Heart left ventricle (tissue), 16 donors: ENCODE measurements around the gene ARL11. TPM values are rescaled to one million over a fixed set of nuclear protein-coding genes. Genes with fewer than 3 reads are reported as not detected.
"Not testable (repeated sequence)": the region's sequence is repeated elsewhere in the genome, so short reads cannot be mapped to it uniquely, and the experiment has no call there.

Experiments
- ATAC-seq, 4 donors: fragments of 200-7000 bp; cut with Tn5 transposase; one replicate each; pipeline ENCODE4 v1.9.1; 2020 to 2022; ENCODE audit warnings: moderate library complexity in 4 of 4, mild to moderate bottlenecking in 3 of 4, moderate number of reproducible peaks in 1 of 4
- DNase-seq, 5 donors: peaks; one replicate each; pipeline ENCODE4 v3.0.0-alpha.2; 2020
- H3K27ac ChIP-seq, 12 donors: fragments of 200-600 bp; sonication (generic) in 4 of 12; one replicate each; pipeline versions ENCODE4 v1.5.0 to v1.8.0; 2016 to 2022; ENCODE audit warnings: mild to moderate bottlenecking in 2 of 12
- H3K27me3 ChIP-seq, 9 donors: fragments of 200-600 bp; sonication (generic) in 2 of 9; one replicate each; pipeline versions ENCODE4 v1.5.1 to v1.8.0; 2016 to 2022; ENCODE audit warnings: mild to moderate bottlenecking in 3 of 9
- H3K36me3 ChIP-seq, 9 donors: fragments of 200-600 bp; sonication (generic) in 2 of 9; one replicate each; pipeline versions ENCODE4 v1.5.0 to v1.8.0; 2018 to 2022; ENCODE audit warnings: mild to moderate bottlenecking in 2 of 9
- H3K4me1 ChIP-seq, 12 donors: fragments of 200-600 bp; sonication (generic) in 4 of 12; one replicate each; pipeline versions ENCODE4 v1.5.0 to v1.8.0; 2016 to 2022; ENCODE audit warnings: mild to moderate bottlenecking in 3 of 12
- H3K4me3 ChIP-seq, 12 donors: fragments of 200-600 bp; sonication (generic) in 4 of 12; one replicate each; pipeline versions ENCODE4 v1.5.0 to v1.8.0; 2017 to 2022; ENCODE audit warnings: mild to moderate bottlenecking in 9 of 12, moderate library complexity in 4 of 12
- H3K9me3 ChIP-seq, 12 donors: fragments of 200-600 bp; sonication (generic) in 4 of 12; one replicate each; pipeline versions ENCODE4 v1.5.0 to v1.8.0; 2016 to 2022; ENCODE audit warnings: mild to moderate bottlenecking in 1 of 12
- POLR2A ChIP-seq, 2 donors: fragments of 450-650 bp; IDR thresholded peaks; one replicate each; pipeline ENCODE4 v1.6.1; 2017; ENCODE audit warnings: antibody characterized with exemption in 2 of 2, mild to moderate bottlenecking in 2 of 2, moderate library complexity in 2 of 2
- WGBS, 4 donors: extraction: QIAGEN DNeasy Blood & Tissue Kit in 2 of 4; methylation state at CpG; one replicate each; pipeline versions ENCODE4 v1.1.5 to v1.1.7; 2013 to 2018; 5-methylcytosine and 5-hydroxymethylcytosine counted together
- intact Hi-C, 10 donors: fragments of 100-400 bp; cut with DNase I; formaldehyde crosslinking; loops; one replicate each; pipeline versions ENCODE4 v1.11.1 to v1.14.2; 2022
- polyA plus RNA-seq, 2 donors: library from polyadenylated mRNA; stranded (reverse); fragments of 200-250 nt; gene quantifications; one replicate each; pipeline ENCODE4 v1.2.3, GENCODE V29; 2013
- total RNA-seq, 9 donors: library from RNA; depleted of rRNA in 2 of 9; stranded (reverse); fragments of >200 nt in 2 of 9; fragmentation: NEBNext Ultra II Directional in 3 of 9; extraction: Animal tissue kit (Norgen Biotek cat#: 25700) in 3 of 9; gene quantifications; one replicate each; pipeline versions ENCODE4 v1.1.0 to v1.2.4, GENCODE V29; 2016 to 2023
- TF ChIP-seq, protein P1 (sequence below), 12 donors: fragments of 200-600 bp; sonication (generic) in 4 of 12; IDR thresholded peaks; one replicate each; pipeline versions ENCODE4 v1.5.0 to v1.8.0; 2018 to 2022; ENCODE audit warnings: antibody characterized with exemption in 12 of 12, mild to moderate bottlenecking in 5 of 12
- donor health status: ischemic (EF 13 %, LVEDD 7.1; RV severe dilation, severe dysfunction).
- donor health status: healthy with polysubstance abuse.
- donor health status: DM: no; HTN: yes; CAD: no.
- donor health status: DM: no; HTN: no; CAD: no.
- donor health status: ischemic (EF 25% LVEDD 6.9; RV normal size, moderate dysfunction).
- donor health status: ischemic (EF 25% LVEDD 5.7; RV mildly dilated, moderate dysfunction).
- donor health status: healthy.
- donor health status: DM: yes; HTN: yes; CAD: no.
- donor health status: ischemic (EF 35%, LVEDD 5.7; RV mildly dilated, moderate dysfunction).
- donor health status: nonischemic (EF 11% LVEDD 7.7; RV severe dilation, severe dysfunction).
- donor health status: DM: yes; HTN: yes; CAD: no.
- donor health status: PGD.
- donor health status: ischemic (EF 29% LVEDD 5.4; RV normal size, mild dysfunction).
- donor health status: nonischemic (EF 23%, LVEDD 6.1; RV moderate dilation, normal function).

Gene ARL11
- total and polyA plus RNA-seq, 11 donors, result 0.13 to 3.0 (median 0.32) TPM

DNA sequence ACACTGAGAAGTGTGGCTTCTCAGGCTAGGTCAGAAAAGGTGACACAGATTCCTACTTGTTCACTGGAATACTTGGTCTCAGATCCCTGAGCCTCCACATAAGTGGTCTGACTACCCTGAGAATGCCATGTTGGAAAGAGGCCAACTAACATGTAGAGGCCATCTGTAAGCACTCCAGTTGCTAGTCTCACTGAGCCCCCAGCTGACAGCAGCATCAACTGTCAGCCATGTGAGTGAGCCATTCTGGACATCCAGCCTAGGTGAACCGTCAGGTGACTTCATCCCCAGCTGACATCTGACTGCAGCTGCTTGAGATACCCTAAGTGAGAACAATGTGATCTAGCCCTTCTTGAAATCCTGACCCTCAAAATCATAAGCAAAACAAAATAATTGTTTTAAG is 18.1 kb upstream of the ARL11 start:
- WGBS, 4 donors, result 56 to 61% (median 59%) methylated on average over 1 of the region's 1 CpG
- DNase-seq, result peak in 1 of 5 donors; percentile 27
- ATAC-seq, result peak in 1 of 4 donors; percentile 25

DNA sequence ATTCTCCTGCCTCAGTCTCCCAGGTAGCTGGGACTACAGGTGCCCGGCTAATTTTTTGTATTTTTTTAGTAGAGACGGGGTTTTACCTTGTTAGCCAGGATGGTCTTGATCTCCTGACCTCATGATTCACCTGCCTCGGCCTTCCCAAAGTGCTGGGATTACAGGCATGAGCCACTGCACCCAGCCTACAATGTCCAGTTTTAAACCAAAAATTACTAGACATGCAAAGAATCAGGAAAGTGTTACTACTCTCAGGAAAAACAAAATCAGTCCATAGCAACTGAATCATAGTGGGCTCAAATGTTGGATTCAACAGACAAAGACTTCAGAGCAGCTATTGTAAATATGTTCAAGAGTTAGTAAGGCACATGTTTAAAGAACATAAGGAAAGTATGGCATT is 16.3 kb upstream of the ARL11 start:
- H3K27me3 ChIP-seq, DNase-seq, H3K27ac ChIP-seq, H3K4me3 ChIP-seq, H3K36me3 ChIP-seq, ATAC-seq, intact Hi-C loops: not testable (repeated sequence)
- H3K4me1 ChIP-seq, result peaks cover 0 to 21% (median 12%) of the 10 kb centered on the region in 12 donors
- 96 to 100% (median 99%) methylated on average over 3 of the region's 3 CpGs for WGBS, 4 donors
- H3K9me3 ChIP-seq, result peaks cover 0 to 12% (median 0%) of the 10 kb centered on the region in 12 donors

More for the DNA sequence above, 18.1 kb upstream of the ARL11 start:
- Histone ChIP-seq H3K27me3 (no peaks in the 10 kb centered on the region), H3K9me3 (peaks cover 0 to 12% (median 0%) of the 10 kb centered on the region in 12 donors), H3K36me3 (no peaks in the 10 kb centered on the region), H3K4me1 (peaks cover 0 to 7% (median under 1%) of the 10 kb centered on the region in 12 donors), H3K4me3 (no peak overlapping the region), H3K27ac (no peak overlapping the region)
- no peak for TF ChIP-seq POLR2A (IDR thresholded peaks at IDR 0.05)
- TF ChIP-seq, protein P1, sequence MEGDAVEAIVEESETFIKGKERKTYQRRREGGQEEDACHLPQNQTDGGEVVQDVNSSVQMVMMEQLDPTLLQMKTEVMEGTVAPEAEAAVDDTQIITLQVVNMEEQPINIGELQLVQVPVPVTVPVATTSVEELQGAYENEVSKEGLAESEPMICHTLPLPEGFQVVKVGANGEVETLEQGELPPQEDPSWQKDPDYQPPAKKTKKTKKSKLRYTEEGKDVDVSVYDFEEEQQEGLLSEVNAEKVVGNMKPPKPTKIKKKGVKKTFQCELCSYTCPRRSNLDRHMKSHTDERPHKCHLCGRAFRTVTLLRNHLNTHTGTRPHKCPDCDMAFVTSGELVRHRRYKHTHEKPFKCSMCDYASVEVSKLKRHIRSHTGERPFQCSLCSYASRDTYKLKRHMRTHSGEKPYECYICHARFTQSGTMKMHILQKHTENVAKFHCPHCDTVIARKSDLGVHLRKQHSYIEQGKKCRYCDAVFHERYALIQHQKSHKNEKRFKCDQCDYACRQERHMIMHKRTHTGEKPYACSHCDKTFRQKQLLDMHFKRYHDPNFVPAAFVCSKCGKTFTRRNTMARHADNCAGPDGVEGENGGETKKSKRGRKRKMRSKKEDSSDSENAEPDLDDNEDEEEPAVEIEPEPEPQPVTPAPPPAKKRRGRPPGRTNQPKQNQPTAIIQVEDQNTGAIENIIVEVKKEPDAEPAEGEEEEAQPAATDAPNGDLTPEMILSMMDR (IDR thresholded peaks at IDR 0.05), result no peak
- intact Hi-C loops, result no loop called here

DNA sequence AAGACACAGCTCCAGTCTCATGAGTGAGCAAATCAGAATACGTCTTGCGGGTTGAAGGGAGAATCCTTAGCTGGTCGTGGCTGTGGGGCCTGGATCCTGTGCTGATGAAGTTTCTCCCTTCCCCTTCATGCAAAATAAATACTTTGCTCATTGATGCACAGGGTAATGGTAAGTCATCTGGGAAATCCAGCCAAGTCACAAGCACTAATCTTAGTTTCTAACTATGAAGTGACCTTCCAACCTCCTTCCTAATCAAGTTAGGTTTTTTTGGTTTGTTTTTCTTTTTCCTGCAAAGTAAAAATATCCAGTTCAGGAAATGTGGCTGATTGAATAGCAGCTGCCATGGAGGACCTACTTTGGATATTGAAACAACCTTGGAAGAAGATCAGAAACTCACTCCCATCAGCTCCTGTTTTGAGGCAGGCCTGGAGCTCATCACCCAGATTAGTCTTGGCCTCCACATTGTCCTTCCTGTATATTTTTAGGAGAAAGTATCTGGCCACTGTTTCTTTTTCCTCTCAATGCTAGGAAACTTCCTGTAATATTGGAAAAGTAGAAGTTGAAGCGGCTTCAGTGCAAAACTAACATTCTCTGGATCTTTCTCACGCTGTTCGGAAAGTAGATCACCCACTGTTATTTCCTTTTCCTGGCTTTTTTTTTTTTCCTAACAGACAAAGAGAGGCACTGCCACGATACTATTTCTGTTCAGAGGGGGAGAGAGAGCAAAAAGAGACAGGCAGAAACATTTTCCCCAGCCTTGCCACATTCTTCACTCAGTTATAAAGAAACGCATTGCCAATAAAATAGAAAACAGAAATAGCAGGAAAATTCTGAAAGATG is 12.3 kb upstream of the ARL11 start:
- H3K27ac ChIP-seq, result peak overlapping the region in 11 of 12 donors; percentile 51 to 76 (median 66)
- DNase-seq (no peak), ATAC-seq (peak in 3 of 4 donors; percentile 47 to 59 (median 54))
- H3K36me3 ChIP-seq, result no peaks in the 10 kb centered on the region
- H3K4me3 ChIP-seq, result no peak overlapping the region
- H3K4me1 ChIP-seq, result peaks cover 0 to 26% (median 12%) of the 10 kb centered on the region in 12 donors
- intact Hi-C loops, result no loop called here
- TF ChIP-seq POLR2A (IDR thresholded peaks at IDR 0.05), result no peak
- TF ChIP-seq, protein P1 (IDR thresholded peaks at IDR 0.05), result no peak
- WGBS, 4 donors, result 37 to 51% (median 44%) methylated on average over 8 of the region's 8 CpGs
- peaks cover 0 to 12% (median 0%) of the 10 kb centered on the region in 12 donors for H3K9me3 ChIP-seq
- no peaks in the 10 kb centered on the region for H3K27me3 ChIP-seq

DNA sequence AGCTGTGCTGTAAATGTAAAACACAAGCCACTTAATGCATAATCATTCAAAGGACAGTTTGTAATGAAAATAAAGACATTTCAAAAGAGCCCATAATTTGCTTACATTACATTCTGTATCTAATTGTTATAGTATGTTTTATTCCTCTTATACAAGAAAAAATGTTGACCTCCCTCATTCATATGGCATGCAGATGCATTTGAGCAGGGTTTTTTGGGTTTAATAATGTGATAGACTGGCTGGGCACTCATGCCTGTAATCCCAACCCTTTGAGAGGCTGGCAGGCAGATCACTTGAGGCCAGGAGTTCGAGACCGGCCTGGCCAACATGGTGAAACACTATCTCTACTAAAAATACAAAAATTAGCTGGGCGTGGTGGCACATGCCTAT is 11.6 kb upstream of the ARL11 start:
- WGBS, 4 donors, result 87 to 93% (median 90%) methylated on average over 3 of the region's 3 CpGs
- ATAC-seq, result no peak
- H3K27ac ChIP-seq, result peak overlapping the region in 11 of 12 donors; percentile 51 to 76 (median 66)
- DNase-seq, result no peak
- H3K9me3 ChIP-seq, result peaks cover 0 to 10% (median 0%) of the 10 kb centered on the region in 12 donors
- H3K36me3 ChIP-seq, result no peaks in the 10 kb centered on the region
- intact Hi-C loops, result no loop called here
- no peak overlapping the region for H3K4me3 ChIP-seq
- TF ChIP-seq, protein P1 (IDR thresholded peaks at IDR 0.05), result no peak
- TF ChIP-seq POLR2A (IDR thresholded peaks at IDR 0.05), result no peak
- H3K4me1 ChIP-seq, result peaks cover 0 to 26% (median 12%) of the 10 kb centered on the region in 12 donors
- no peaks in the 10 kb centered on the region for H3K27me3 ChIP-seq
